Heart left ventricle (tissue), 13 donors: ENCODE data around the gene NALCN.

Experiments used
- POLR2A ChIP-seq, 2 donors: fragments of 450-650 bp; IDR thresholded peaks; one replicate each; pipeline ENCODE4 v1.6.1; 2017; ENCODE audit warnings: antibody characterized with exemption in 2 of 2, mild to moderate bottlenecking in 2 of 2, moderate library complexity in 2 of 2
- TF ChIP-seq, protein P1 (sequence below), 12 donors: fragments of 200-600 bp; sonication (generic) in 4 of 12; IDR thresholded peaks; one replicate each; pipeline versions ENCODE4 v1.5.0 to v1.8.0; 2018 to 2022; ENCODE audit warnings: antibody characterized with exemption in 12 of 12, mild to moderate bottlenecking in 5 of 12
- donor health status: ischemic (EF 13 %, LVEDD 7.1; RV severe dilation, severe dysfunction).
- donor health status: DM: no; HTN: yes; CAD: no.
- donor health status: DM: no; HTN: no; CAD: no.
- donor health status: ischemic (EF 25% LVEDD 6.9; RV normal size, moderate dysfunction).
- donor health status: ischemic (EF 25% LVEDD 5.7; RV mildly dilated, moderate dysfunction).
- donor health status: ischemic (EF 35%, LVEDD 5.7; RV mildly dilated, moderate dysfunction).
- donor health status: nonischemic (EF 11% LVEDD 7.7; RV severe dilation, severe dysfunction).
- donor health status: DM: yes; HTN: yes; CAD: no.
- donor health status: PGD.
- donor health status: ischemic (EF 29% LVEDD 5.4; RV normal size, mild dysfunction).
- donor health status: nonischemic (EF 23%, LVEDD 6.1; RV moderate dilation, normal function).

DNA sequence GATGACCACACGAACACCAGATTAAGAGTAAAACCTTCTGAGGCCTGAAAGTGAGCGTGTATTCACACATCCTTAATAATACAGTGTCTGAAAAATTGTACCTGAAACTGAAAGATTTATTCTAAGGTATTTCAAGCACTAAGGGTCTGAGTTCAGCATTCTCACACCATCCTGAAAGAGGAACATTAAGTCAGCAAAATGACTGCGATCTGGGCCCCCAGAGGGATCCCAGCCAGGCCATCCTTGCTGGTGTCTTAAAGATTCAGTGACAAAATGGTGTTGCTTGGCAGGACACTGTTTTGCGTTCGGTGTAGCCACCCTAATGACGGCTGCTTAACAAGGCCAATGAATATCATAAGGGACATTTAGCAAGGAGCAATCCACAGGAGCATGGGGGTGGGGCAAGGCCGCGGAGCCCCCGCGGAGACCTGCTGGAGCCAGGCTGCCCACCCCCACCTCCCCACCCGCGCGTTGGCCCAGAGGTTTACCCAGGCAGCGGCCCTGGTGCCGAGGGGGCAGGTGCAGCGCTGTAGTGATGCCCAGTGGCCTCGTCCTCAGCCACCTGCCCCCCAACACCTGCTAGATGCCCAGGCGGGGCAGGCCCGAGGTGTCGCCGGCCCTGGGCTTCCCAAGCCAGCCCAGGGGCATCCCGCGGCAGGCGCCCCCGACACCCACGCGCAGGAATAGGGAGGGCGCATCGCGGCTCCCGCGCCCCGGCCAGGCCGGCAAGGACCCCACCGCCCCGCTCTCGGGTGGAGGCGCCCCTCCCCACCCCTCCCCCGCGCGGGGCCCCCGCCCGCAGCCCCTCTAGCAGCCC, 742 bp downstream of the NALCN start:
- TF ChIP-seq POLR2A (IDR thresholded peaks at IDR 0.05), result no peak
- TF ChIP-seq, protein P1, sequence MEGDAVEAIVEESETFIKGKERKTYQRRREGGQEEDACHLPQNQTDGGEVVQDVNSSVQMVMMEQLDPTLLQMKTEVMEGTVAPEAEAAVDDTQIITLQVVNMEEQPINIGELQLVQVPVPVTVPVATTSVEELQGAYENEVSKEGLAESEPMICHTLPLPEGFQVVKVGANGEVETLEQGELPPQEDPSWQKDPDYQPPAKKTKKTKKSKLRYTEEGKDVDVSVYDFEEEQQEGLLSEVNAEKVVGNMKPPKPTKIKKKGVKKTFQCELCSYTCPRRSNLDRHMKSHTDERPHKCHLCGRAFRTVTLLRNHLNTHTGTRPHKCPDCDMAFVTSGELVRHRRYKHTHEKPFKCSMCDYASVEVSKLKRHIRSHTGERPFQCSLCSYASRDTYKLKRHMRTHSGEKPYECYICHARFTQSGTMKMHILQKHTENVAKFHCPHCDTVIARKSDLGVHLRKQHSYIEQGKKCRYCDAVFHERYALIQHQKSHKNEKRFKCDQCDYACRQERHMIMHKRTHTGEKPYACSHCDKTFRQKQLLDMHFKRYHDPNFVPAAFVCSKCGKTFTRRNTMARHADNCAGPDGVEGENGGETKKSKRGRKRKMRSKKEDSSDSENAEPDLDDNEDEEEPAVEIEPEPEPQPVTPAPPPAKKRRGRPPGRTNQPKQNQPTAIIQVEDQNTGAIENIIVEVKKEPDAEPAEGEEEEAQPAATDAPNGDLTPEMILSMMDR (IDR thresholded peaks at IDR 0.05), result no peak
